Esophagus mucosa (tissue), 1 donor: ENCODE results near the gene INSC. TPM values are rescaled to one million over a fixed set of nuclear protein-coding genes. Genes with fewer than 3 reads are reported as not detected.

ENCODE experiments used
- total RNA-seq: library from RNA; stranded (reverse); gene quantifications from one replicate; pipeline ENCODE4 v1.2.4, GENCODE V29; 2023
- donor health status: DM: yes; HTN: yes; CAD: no.

Gene INSC
- total RNA-seq, 1 donor from 2014 or later = 0.12 TPM

Other genes with a start within 250 kb of the INSC start
- gene CYP2R1, start 222.7 kb upstream of the INSC start, total RNA-seq = 14.4 TPM
- not detected for gene CALCA, start 142.6 kb upstream of the INSC start, total RNA-seq
- gene CALCB, start 41.3 kb upstream of the INSC start, total RNA-seq = not detected